HG02588 (cell line): ENCODE data around the gene CNTRL.
A peak's percentile ranks its signal among the peaks of the same experiment; 100 is the strongest.
"Not testable (repeated sequence)": the region's sequence is repeated elsewhere in the genome, so short reads cannot be mapped to it uniquely, and the experiment has no call there.

Experiments used
- ATAC-seq: cut with Tn5 transposase; IDR thresholded peaks from one replicate; pipeline ENCODE4 v1.9.1; 2021; ENCODE audit warnings: mild to moderate bottlenecking, moderate library complexity; ENCODE audit not compliant: unreplicated experiment

CNTRL gene

DNA sequence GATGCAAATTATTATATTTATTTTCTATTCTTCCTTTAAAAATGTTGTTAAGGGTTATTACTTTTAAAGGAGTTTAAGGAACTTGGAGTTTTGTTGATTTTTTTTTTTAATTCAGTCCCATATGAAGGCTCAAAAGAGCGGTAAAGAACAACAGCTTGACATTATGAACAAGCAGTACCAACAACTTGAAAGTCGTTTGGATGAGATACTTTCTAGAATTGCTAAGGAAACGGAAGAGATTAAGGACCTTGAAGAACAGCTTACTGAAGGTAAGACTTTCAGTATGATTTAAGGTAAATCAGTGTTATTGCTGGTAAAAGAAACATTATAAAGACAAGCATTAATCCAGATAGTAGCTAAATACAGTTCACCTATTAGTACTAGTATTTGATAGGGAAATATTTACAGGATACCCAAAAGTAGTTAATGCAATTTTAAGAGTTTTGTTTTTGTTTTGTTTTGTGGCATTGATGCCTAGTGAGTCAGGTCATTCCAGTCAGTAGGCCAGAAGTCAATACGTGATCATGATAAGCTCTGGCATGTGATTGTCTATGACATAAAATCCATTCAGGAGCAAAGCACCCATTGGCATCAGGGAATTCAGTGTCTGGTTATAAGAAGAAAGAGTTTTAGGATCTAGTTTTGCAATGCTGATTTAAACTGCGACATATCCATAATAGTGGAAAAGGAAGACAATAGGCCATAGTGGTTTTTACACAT is 49.2 kb downstream of the CNTRL start:
- ATAC-seq = no peak

DNA sequence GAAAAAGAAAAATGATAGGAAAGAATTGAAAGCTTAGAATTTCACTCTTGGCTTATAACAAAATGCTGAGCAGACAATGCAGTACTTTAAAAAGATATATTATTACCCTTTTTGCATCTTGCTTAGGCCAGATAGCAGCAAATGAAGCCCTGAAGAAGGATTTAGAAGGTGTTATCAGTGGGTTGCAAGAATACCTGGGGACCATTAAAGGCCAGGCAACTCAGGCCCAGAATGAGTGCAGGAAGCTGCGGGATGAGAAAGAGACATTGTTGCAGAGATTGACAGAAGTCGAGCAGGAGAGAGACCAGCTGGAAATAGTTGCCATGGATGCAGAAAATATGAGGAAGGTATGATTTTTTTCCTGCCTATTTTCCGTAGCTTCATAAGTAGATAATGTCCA is 50.8 kb downstream of the CNTRL start:
- ATAC-seq = no peak

DNA sequence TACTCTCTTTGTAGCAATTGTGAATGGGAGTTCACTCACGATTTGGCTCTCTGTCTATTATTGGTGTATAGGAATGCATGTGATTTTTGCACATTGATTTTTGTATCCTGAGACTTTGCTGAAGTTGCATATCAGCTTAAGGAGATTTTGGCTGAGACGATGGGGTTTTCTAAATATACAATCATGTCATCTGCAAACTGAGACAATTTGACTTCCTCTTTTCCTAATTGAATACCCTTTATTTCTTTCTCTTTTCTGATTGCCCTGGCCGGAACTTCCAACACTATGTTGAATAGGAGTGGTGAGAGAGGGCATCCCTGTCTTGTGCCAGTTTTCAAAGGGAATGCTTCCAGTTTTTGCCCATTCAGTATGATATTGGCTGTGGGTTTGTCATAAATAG is 54.6 kb downstream of the CNTRL start:
- ATAC-seq = not testable (repeated sequence)

DNA sequence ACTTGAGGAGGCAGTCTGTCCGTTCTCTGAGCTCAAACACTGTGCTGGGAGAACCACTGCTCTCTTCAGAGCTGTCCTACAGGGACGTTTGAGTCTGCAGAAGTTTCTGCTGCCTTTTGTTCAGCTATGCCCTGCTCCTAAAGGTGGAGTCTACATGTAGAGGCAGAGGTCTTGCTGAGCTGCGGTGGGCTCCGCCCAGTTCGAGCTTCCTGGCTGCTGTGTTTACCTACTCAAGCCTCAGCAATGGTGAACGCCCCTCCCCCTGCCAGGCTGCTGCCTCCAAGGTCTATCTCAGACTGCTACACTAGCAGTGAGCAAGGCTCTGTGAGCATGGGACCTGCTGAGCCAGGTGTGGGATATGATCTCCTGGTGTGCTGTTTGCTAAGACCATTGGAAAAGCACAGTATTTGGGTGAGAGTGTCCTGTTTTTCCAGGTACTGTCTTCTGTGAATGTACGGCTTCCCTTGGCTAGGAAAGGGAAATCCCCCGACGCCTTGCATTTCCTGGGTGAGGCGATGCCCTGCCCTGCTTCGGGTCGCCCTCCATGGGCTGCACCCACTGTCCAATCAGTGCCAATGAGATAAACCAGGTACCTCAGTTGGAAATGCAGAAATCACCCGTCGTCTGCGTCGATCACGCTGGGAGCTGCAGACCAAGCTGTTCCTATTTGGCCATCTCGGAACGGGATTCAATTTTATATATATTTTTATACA is 58.5 kb downstream of the CNTRL start:
- ATAC-seq = no peak

DNA sequence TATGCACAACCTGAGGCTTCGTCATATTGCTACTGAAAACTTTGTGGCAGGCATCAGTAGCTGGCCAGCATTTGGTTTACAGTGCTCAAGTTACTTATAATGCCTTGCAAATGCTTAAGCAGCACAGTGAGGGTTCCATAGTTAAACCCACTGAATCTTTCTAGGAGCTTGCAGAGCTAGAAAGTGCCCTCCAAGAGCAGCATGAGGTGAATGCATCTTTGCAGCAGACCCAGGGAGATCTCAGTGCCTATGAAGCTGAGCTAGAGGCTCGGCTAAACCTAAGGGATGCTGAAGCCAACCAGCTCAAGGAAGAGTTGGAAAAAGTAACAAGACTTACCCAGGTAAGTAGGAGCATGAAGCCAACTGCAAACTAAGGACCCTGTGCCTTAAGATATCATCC is 60.9 kb downstream of the CNTRL start:
- ATAC-seq = no peak

DNA sequence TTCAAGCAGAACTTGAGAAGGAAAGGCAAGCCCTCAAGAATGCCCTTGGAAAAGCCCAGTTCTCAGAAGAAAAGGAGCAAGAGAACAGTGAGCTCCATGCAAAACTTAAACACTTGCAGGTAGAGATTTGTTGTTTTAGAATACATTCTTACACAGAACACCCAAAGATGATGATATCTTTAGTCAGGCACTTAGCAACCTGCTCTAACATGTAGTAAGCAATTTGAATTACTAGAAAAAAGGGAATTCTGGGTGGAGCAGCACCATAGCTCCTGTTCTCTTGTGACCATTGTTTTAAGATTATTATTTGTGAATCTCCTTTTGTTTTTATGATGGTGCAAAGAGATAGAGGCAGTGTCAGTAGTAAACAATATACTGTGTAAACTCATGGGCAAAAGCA is 63.8 kb downstream of the CNTRL start:
- ATAC-seq = no peak

DNA sequence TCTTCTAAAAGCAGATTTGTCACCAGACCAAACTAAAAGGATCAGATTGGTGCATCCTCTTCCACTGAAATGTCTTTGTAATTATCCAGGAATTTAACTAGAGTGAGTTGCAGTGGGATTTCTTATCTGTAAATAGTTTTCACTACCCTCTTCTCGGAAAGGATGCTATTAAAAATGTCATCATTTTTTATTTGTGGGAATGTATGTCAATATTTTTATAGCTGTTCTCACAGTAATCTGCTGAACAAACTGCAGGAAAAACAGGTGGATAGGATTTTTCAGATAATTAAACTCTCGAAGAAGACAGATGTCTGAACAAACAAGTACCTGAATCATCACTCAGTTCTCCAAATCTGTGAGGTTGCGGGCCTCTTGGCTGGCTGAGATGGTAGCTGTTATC is 64.2 kb downstream of the CNTRL start:
- ATAC-seq = no peak

DNA sequence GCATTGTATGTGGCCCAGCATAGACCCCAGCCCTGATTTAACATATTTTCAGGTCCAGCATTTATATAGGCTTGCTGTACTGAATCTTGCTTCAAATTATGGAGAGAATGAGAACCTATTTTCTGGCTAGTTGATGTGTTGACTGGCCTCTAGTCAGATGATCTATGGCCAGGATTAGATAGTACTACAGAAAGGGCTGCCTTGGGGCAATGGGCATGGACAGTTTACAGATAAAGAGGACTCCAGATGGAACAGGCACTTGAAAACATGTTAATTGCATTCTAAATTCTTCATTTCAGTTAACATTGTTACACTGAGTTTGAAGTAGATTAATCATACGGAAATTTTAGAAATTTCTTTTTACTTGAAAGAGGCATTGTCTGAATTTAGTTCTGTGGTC is 65.4 kb downstream of the CNTRL start:
- no peak for ATAC-seq

DNA sequence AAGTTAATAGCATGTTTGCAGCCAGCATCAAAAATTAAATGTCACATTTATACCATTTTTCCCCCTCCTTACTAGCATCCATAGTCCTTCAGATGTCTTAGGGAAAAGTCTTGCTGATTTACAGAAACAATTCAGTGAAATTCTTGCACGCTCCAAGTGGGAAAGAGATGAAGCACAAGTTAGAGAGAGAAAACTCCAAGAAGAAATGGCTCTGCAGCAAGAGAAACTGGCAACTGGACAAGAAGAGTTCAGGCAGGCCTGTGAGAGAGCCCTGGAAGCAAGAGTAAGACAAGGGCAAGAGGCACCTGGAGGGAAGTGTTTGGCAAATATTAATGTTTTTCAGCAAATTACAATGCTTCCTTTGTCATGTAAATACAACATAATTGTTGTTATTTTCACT is 66.6 kb downstream of the CNTRL start:
- ATAC-seq = no peak

DNA sequence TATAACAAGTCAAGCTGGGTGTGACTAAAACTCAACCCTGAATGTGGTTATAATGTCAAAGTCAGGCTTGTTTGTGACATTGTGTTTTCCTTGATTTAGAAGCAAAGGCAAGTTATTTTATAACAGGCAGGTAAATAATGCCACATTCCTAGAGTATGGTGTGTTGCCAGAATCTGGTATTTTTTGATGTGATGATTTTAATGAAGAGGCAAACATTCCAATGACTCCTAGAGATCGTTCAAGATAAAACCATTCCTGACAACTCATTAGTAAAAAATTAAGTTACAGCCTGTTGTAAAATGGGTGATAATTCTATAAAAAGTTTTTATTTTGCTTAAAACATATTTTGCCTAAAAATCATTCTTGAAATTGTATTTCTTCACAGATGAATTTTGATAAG is 67.0 kb downstream of the CNTRL start:
- ATAC-seq = no peak

DNA sequence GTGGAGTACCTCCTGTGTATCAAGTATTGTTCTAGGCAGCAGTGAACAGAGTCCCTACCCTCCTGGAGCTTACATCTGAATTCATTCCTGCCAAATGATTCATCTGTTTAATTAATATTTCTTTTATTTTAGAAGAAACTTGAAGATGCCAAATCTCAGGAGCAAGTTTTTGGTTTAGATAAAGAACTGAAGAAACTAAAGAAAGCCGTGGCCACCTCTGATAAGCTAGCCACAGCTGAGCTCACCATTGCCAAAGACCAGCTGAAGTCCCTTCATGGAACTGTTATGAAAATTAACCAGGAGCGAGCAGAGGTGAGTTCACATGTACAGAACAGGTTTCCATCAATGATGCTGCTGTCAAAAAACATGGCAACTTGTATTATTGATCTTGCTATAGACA is 69.0 kb downstream of the CNTRL start:
- no peak for ATAC-seq

DNA sequence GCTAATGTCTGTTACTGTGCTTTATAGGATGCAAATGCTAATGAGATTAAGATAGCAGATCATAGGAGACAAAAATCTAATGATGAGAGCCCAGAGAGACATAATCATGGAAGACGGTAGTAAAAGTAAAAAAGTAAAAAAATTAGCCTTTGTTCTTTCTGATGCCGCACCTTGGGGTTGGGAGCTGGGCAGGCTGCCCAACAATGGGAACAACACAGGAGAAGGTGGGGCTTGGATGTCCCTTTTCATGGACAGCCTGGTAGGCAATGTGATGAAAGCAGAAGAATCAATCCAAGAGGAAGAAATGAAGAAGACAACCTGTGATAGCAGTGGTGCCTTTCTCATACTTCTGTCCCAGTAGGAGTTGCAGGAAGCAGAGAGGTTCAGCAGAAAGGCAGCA is 69.7 kb downstream of the CNTRL start:
- ATAC-seq = no peak

DNA sequence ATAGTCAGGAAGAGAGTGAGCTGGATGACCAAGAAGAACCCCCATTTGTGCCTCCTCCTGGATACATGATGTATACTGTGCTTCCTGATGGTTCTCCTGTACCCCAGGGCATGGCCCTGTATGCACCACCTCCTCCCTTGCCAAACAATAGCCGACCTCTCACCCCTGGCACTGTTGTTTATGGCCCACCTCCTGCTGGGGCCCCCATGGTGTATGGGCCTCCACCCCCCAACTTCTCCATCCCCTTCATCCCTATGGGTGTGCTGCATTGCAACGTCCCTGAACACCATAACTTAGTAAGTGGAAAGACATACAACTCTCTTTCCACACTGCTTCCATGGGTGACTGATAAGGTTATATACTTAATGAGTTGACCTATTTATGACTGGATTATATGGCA is 75.4 kb downstream of the CNTRL start:
- ATAC-seq = no peak

DNA sequence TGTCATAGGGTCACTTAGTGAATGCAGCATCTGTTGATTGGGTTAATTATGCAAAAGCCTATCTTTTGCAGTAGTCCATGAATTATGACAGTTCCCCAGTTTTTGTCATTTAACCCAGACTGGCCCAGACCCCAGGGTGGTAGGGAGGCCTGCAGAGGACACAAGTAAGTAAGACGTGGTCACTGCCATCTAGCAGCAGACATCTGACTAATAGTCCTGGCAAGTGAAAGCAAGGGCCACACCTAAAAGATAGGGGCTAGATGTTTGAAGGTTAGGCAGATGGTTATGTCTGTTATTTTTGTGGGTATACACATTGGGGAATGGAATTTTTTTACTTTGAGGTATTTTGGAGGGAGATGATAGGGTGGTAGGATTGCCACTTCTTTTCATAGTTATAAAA is 78.9 kb downstream of the CNTRL start:
- ATAC-seq = no peak

DNA sequence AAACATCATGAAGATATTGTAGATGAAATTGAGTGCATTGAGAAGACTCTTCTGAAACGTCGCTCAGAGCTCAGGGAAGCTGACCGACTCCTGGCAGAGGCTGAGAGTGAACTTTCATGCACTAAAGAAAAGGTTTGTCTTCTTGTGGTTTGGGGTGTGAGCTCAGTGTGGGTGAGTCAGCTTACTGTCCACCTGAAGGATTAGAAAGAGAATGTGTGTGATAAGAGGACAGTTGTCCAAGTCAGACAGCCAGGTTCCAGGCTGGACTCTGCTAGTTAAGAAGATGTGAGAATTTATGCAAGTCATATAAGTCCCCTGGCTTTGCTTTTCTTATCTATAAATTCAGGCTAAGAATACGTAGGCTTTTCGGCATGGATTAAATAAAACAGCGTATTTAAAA is 80.0 kb downstream of the CNTRL start:
- no peak for ATAC-seq

DNA sequence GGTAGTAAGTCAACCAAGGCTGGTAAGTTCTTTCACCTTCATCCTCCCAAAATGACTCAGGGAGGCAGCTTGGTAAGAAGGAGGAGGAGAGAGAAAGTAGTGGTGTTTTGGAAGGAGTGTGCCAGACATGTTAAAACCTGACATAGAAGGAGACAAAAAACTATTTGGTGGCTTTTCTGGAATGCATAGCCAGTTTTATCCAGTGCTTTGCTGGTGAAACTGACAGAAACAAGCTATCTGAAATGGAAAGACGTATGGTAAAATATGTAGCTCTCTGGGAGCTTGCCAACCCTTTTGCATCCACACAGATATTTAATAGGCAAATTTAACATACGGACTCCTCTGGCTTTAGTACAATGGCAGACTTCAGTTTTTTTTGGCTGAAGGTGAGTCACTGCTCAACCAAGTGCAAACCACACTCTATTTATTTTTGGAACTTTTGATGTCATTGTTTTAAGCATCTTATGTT is 81.5 kb downstream of the CNTRL start:
- peak; percentile 74 for ATAC-seq

DNA sequence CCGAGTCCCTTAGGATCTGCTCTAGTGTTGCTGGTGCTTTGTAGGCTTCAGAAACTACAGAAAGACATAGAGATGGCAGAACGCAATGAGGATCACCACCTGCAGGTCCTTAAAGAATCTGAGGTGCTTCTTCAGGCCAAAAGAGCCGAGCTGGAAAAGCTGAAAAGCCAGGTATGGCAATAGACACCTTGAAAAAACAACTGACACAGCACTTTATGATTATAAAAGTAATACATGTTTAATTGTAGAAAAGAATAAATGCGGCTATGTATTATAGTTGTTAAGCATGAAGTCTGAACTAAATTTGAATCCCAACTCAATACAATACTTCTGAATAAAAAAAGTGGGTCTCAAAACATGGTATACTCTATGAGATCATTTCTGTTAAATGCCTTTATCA is 83.2 kb downstream of the CNTRL start:
- ATAC-seq = no peak

DNA sequence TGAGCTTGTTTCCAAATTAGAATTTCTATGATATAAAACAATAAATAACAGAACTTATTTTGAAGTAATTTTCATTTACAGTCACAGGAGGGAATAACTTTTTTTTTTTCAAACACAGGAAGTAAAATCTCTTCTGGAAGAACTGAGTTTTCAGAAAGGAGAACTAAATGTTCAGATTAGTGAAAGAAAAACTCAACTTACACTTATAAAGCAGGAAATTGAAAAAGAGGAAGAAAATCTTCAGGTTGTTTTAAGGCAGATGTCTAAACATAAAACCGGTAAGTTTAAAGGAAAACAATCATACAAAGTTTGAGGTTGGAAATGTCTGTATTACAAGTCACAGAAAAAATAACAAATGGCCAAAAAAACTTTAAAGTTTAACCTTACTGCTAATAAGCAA is 85.3 kb downstream of the CNTRL start:
- no peak for ATAC-seq

DNA sequence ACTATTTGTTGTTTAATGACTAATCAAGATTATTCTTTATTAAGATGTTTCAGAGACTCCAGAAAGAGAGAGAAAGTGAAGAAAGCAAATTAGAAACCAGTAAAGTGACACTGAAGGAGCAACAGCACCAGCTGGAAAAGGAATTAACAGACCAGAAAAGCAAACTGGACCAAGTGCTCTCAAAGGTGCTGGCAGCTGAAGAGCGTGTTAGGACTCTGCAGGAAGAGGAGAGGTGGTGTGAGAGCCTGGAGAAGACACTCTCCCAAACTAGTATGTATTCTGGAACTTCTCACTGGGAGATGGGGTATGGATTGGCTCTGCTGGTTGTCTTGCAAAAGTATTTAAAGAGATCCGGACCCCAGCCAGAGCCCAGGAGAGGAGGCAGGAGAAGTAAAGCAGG is 93.3 kb downstream of the CNTRL start:
- no peak for ATAC-seq

DNA sequence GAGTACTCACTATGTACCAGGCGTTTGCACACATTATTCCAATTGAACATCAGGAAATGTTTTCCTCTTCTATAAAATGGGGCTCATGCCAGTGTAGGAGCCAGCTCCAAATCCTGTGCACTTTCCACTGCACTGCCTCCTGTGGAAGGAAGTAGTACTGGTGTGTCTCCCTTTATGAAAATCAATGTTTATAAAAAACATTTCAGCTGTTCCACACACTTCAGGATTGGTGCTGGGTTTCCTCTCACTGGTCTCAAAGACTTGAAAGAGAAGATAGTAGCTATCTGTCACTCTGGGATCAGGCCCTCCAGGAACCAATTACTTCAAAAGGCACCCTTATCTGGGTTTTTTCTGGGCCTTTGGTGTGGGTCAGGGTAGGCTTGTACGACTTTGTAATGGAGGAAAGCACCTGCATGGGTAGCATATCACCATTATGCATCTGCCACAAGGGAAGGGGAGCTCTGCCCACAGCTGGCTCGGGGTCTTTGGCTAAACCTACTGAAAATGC is 94.4 kb downstream of the CNTRL start:
- ATAC-seq = no peak

DNA sequence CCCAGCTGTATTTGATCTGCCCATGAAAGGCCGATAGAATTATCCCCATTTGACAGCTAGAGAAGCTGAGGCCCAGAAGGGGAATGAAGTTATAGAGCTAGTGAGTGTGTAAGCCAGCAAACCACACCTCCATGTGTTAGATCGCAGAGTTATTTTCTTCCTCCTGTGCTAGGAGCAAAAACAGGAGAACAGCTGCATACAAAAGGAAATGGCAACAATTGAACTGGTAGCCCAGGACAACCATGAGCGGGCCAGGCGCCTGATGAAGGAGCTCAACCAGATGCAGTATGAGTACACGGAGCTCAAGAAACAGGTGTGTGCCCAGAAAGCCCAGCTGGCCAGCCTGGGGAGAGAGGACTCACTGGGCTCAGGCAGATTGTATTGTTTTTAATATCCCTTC is 96.5 kb downstream of the CNTRL start:
- ATAC-seq = no peak

DNA sequence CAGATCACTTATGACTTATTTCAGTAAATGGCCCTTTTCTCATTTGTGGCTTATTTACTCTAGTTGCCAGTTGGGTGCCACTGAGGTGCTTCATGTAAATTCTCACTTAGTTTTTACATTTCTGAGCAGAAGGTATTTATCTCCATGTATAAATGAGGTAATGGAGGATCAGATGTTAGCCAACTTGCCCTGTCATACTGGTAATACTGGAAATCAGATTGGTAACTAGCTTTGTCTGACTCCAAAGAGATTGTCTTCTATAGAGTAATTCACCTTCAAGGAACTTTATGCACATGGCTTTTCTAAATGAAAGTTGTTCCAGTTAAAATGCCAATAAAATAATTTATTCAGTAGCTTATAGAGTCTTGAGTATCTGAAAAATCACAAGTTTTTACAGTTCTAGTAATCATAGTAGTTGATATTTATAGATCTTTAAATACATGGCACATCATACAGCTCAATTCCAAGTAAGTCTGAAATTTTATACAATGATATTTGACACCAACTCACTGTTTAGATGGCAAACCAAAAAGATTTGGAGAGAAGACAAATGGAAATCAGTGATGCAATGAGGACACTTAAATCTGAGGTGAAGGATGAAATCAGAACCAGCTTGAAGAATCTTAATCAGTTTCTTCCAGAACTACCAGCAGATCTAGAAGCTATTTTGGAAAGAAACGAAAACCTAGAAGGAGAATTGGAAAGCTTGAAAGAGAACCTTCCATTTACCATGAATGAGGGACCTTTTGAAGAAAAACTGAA is 98.2 kb downstream of the CNTRL start:
- ATAC-seq = no peak
